ENCODE results near the gene KDM4C. TPM values are rescaled to one million over a fixed set of nuclear protein-coding genes. Genes with fewer than 3 reads are reported as not detected.

KDM4C gene
- total RNA-seq, 2 experiments from 2014 or later: 60.1 to 61.3 TPM

- ChIA-PET POLR2A (no interaction called here), CTCF (no interaction called here)
- no peaks in the 10 kb centered on the region for H3K9me3 Mint-ChIP-seq
- peaks cover 57% of the 10 kb centered on the region for H3K36me3 Mint-ChIP-seq (ENCODE audit: low read depth)
- TF ChIP-seq CTCF (IDR thresholded peaks at IDR 0.05): no peak
- Histone ChIP-seq H3K9me3 (ENCODE audit: control insufficient read depth in 1 of 2, insufficient read depth in 1 of 2, low read length in 2 of 2) (peaks cover 0 to under 1% of the 10 kb centered on the region in 2 experiments), H3K4me1 (ENCODE audit: insufficient read depth, low read length) (no peaks in the 10 kb centered on the region), H3K27me3 (ENCODE audit: control insufficient read depth in 1 of 2, insufficient read depth in 2 of 2, low read length in 2 of 2) (no peaks in the 10 kb centered on the region), H3K4me3 (ENCODE audit: low read length) (no peak overlapping the region), H3K36me3 (ENCODE audit: insufficient read depth, low read length) (peaks cover 3% of the 10 kb centered on the region), H3K27ac (ENCODE audit: low read depth in 1 of 2, low read length in 2 of 2) (no peak overlapping the region)
- no peaks in the 10 kb centered on the region for H3K27me3 Mint-ChIP-seq
- no peak overlapping the region for H3K4me3 Mint-ChIP-seq
- intact Hi-C loops (cut with DNase I, micrococcal nuclease): no loop called here
- ATAC-seq (ENCODE audit: poor library complexity) (no peak), DNase-seq (no peak)
- H3K27ac Mint-ChIP-seq: no peak overlapping the region
- H3K4me1 Mint-ChIP-seq (ENCODE audit: low read depth): peaks cover 35% of the 10 kb centered on the region
Measured at GRCh38 chr9:6928863-6929262, 171.1 kb downstream of the KDM4C start.

GRCh38 chr9:6929441-6930215 is 171.9 kb downstream of the KDM4C start:
- Histone ChIP-seq H3K4me3 (ENCODE audit: low read length) (no peak overlapping the region), H3K36me3 (ENCODE audit: insufficient read depth, low read length) (peaks cover 3% of the 10 kb centered on the region), H3K27me3 (ENCODE audit: control insufficient read depth in 1 of 2, insufficient read depth in 2 of 2, low read length in 2 of 2) (no peaks in the 10 kb centered on the region), H3K4me1 (ENCODE audit: insufficient read depth, low read length) (no peaks in the 10 kb centered on the region), H3K27ac (ENCODE audit: low read depth in 1 of 2, low read length in 2 of 2) (no peak overlapping the region), H3K9me3 (ENCODE audit: control insufficient read depth in 1 of 2, insufficient read depth in 1 of 2, low read length in 2 of 2) (peaks cover 0 to 8% of the 10 kb centered on the region in 2 experiments)
- no peak for DNase-seq
- Mint-ChIP-seq H3K27me3 (no peaks in the 10 kb centered on the region), H3K4me3 (no peak overlapping the region), H3K27ac (no peak overlapping the region), H3K4me1 (ENCODE audit: low read depth) (peaks cover 35% of the 10 kb centered on the region), H3K9me3 (no peaks in the 10 kb centered on the region), H3K36me3 (ENCODE audit: low read depth) (peaks cover 53% of the 10 kb centered on the region)
- intact Hi-C loops (cut with DNase I, micrococcal nuclease): no loop called here
- no peak for TF ChIP-seq CTCF (IDR thresholded peaks at IDR 0.05)
- POLR2A ChIA-PET: no interaction called here
- CTCF ChIA-PET: no interaction called here
- ATAC-seq (ENCODE audit: poor library complexity): no peak

- Mint-ChIP-seq H3K27ac (no peak overlapping the region), H3K27me3 (no peaks in the 10 kb centered on the region), H3K4me3 (no peak overlapping the region), H3K9me3 (peaks cover 2% of the 10 kb centered on the region), H3K36me3 (ENCODE audit: low read depth) (peaks cover 58% of the 10 kb centered on the region), H3K4me1 (ENCODE audit: low read depth) (peaks cover 40% of the 10 kb centered on the region)
- no peak for TF ChIP-seq CTCF (IDR thresholded peaks at IDR 0.05)
- no peaks in the 10 kb centered on the region for H3K27me3 ChIP-seq (ENCODE audit: control insufficient read depth in 1 of 2, insufficient read depth in 2 of 2, low read length in 2 of 2)
- no peak overlapping the region for H3K27ac ChIP-seq (ENCODE audit: low read depth in 1 of 2, low read length in 2 of 2)
- H3K9me3 ChIP-seq (ENCODE audit: control insufficient read depth in 1 of 2, insufficient read depth in 1 of 2, low read length in 2 of 2): peaks cover 0 to 9% of the 10 kb centered on the region in 2 experiments
- POLR2A ChIA-PET: no interaction called here
- H3K36me3 ChIP-seq (ENCODE audit: insufficient read depth, low read length): peaks cover 3% of the 10 kb centered on the region
- H3K4me1 ChIP-seq (ENCODE audit: insufficient read depth, low read length): no peaks in the 10 kb centered on the region
- intact Hi-C loops (cut with DNase I, micrococcal nuclease): no loop called here
- CTCF ChIA-PET: no interaction called here
- no peak overlapping the region for H3K4me3 ChIP-seq (ENCODE audit: low read length)
- no peak for DNase-seq
- no peak for ATAC-seq (ENCODE audit: poor library complexity)
Measured at GRCh38 chr9:6930827-6931226, 173.1 kb downstream of the KDM4C start.
